K562 (cell line): ENCODE data around the gene OR10G3.

Experiments used
- CTCF ChIP-seq, 3 experiments: IDR thresholded peaks in 2 of 3; conservative IDR thresholded peaks in 1 of 3; 2 replicates each; pipeline ENCODE4 v1.5.1; 2011 to 2012; ENCODE audit warnings: low read length in 3 of 3, mild to moderate bottlenecking in 3 of 3, control low read depth in 2 of 3, improper control_type of control experiment in 1 of 3, inconsistent platforms in 1 of 3, low read depth in 1 of 3, mixed read lengths in 1 of 3, moderate library complexity in 1 of 3; ENCODE audit not compliant: insufficient read depth in 2 of 3
- DNMT1 ChIP-seq: fragments of 450-650 bp; IDR thresholded peaks from 2 replicates; pipeline ENCODE4 v1.6.1; 2016; ENCODE audit warnings: antibody characterized with exemption, mild to moderate bottlenecking
- NRF1 ChIP-seq, 2 experiments: fragments of 450-650 bp; IDR thresholded peaks in 1 of 2; conservative IDR thresholded peaks in 1 of 2; 2 replicates each; pipeline ENCODE4 v1.6.1; 2014; ENCODE audit warnings: mild to moderate bottlenecking in 2 of 2
- PHF20 ChIP-seq: fragments of 450-650 bp; IDR thresholded peaks from 2 replicates; pipeline ENCODE4 v1.6.1; 2018; ENCODE audit not compliant: partially characterized antibody
- SAFB2 ChIP-seq: fragments of 200-400 bp; formaldehyde crosslinking; IDR thresholded peaks from 2 replicates; pipeline ENCODE4 v1.6.1; 2018; ENCODE audit warnings: borderline replicate concordance, low read length, low read depth, moderate library complexity; ENCODE audit not compliant: severe bottlenecking
- SIX5 ChIP-seq, 2 experiments: IDR thresholded peaks; 2 replicates each; pipeline ENCODE4 v1.6.1; 2011; ENCODE audit warnings: low read length in 2 of 2, borderline replicate concordance in 1 of 2, low read depth in 1 of 2, mild to moderate bottlenecking in 1 of 2, moderate library complexity in 1 of 2; ENCODE audit not compliant: insufficient read depth in 1 of 2
- SOX6 ChIP-seq: fragments of 450-650 bp; IDR thresholded peaks from 2 replicates; pipeline ENCODE4 v1.6.1; 2014; ENCODE audit warnings: mild to moderate bottlenecking
- TRIM28 ChIP-seq: fragments of 450-650 bp; IDR thresholded peaks from 2 replicates; pipeline ENCODE4 v1.6.1; 2017
- ZFP36 ChIP-seq: fragments of 150-350 bp; IDR thresholded peaks from 2 replicates; pipeline ENCODE4 v1.6.1; 2018; ENCODE audit warnings: low read length, low read depth; ENCODE audit not compliant: partially characterized antibody
- ZNF707 ChIP-seq: fragments of 250-450 bp; sonication (Bioruptor Pico); conservative IDR thresholded peaks from 2 replicates; pipeline ENCODE4 v1.8.0; 2022; ENCODE audit warnings: inconsistent platforms, mild to moderate bottlenecking, moderate library complexity
- TF ChIP-seq, protein P1 (sequence below), 2 experiments: fragments of 450-650 bp in 1 of 2; sonication (generic) in 1 of 2; formaldehyde crosslinking in 1 of 2; IDR thresholded peaks in 1 of 2; conservative IDR thresholded peaks in 1 of 2; 2 replicates each; pipeline versions ENCODE4 v1.6.1 to v1.8.1; 2016 to 2023; ENCODE audit warnings: mild to moderate bottlenecking in 2 of 2, moderate library complexity in 2 of 2, inconsistent platforms in 1 of 2, missing genetic modification reagents in 1 of 2

GRCh38 chr14:21525571-21525961 is 54.3 kb downstream of the OR10G3 start:
- TF ChIP-seq SAFB2 = no peak
- no peak for TF ChIP-seq CTCF (IDR thresholded peaks at IDR 0.05 in 2 of 3, conservative IDR thresholded peaks at IDR 0.05 in 1 of 3; ENCODE audit: insufficient read depth in 2 of 3, low read depth in 1 of 3, low read length in 3 of 3)
- TF ChIP-seq, protein P1, sequence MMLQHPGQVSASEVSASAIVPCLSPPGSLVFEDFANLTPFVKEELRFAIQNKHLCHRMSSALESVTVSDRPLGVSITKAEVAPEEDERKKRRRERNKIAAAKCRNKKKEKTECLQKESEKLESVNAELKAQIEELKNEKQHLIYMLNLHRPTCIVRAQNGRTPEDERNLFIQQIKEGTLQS (IDR thresholded peaks at IDR 0.05) = peak; percentile 29; the same call in 1 of the 2 replicates
- TF ChIP-seq, protein P1 (CRISPR knock-in tag; conservative IDR thresholded peaks at IDR 0.05) = no peak
- TF ChIP-seq ZNF707 (CRISPR knock-in tag) = no peak
- no peak for TF ChIP-seq ZFP36
- no peak for TF ChIP-seq TRIM28
- no peak for TF ChIP-seq DNMT1
- no peak for TF ChIP-seq NRF1 (conservative IDR thresholded peaks at IDR 0.05 in 1 of 2, IDR thresholded peaks at IDR 0.05 in 1 of 2)
- no peak for TF ChIP-seq SIX5 (IDR thresholded peaks at IDR 0.05; ENCODE audit: borderline replicate concordance in 1 of 2, insufficient read depth in 1 of 2, low read depth in 1 of 2, low read length in 2 of 2)
- no peak for TF ChIP-seq SOX6
- no peak for TF ChIP-seq PHF20
